ENCODE measurements around the gene RASSF7. TPM values are rescaled to one million over a fixed set of nuclear protein-coding genes. Genes with fewer than 3 reads are reported as not detected.

RASSF7 gene
- total and polyA plus RNA-seq, 5 donors from 2014 or later = 23.9 to 34.2 (median 31.4) TPM

DNA sequence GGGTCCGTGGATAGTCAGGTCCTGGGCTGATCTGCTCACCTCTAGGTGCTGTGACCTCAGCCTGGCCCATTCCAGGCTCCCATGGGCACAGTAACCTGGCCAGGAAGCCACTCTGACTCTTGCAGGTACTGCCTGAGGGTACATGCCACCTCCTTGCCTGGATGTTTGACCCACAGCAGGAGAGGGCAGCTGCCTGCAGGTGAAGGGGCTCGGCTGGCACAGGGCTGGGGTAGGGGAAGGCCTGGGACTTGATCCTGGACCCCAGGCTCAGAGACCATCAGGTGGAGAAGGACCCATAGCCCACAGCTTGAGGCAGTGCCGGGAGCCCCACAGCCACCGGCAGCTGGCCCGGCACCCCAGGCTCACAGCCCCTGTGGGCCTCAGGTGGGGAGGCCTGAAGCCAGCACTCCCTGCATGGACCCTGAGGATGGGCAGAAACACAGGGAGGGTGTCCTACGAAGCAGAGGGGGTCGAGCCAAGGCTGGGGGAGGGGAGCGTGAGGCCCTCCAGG lies 20.7 kb upstream of the RASSF7 start:
- Histone ChIP-seq H3K4me1 (ENCODE audit: control insufficient read depth, insufficient read depth, low read length, poor library complexity, severe bottlenecking) (peaks cover 31% of the 10 kb centered on the region), H3K36me3 (ENCODE audit: control insufficient read depth, insufficient read depth, low read length) (no peaks in the 10 kb centered on the region), H3K4me3 (ENCODE audit: low read depth, low read length) (no peak overlapping the region), H3K9me3 (ENCODE audit: control insufficient read depth in 2 of 2, low read length in 2 of 2) (no peaks in the 10 kb centered on the region), H3K27me3 (ENCODE audit: control insufficient read depth, insufficient read depth, low read length) (no peaks in the 10 kb centered on the region), H3K27ac (ENCODE audit: insufficient read depth, low read length, poor library complexity, severe bottlenecking) (no peak overlapping the region)
- Mint-ChIP-seq H3K9me3 (no peaks in the 10 kb centered on the region), H3K36me3 (peaks cover 3% of the 10 kb centered on the region), H3K4me1 (peaks cover 0 to 24% (median 11%) of the 10 kb centered on the region in 4 donors), H3K4me3 (no peak overlapping the region), H3K27ac (no peak overlapping the region), H3K27me3 (no peaks in the 10 kb centered on the region)
- DNase-seq = no peak
- no peak for ATAC-seq (ENCODE audit: low read depth in 2 of 2)

DNA sequence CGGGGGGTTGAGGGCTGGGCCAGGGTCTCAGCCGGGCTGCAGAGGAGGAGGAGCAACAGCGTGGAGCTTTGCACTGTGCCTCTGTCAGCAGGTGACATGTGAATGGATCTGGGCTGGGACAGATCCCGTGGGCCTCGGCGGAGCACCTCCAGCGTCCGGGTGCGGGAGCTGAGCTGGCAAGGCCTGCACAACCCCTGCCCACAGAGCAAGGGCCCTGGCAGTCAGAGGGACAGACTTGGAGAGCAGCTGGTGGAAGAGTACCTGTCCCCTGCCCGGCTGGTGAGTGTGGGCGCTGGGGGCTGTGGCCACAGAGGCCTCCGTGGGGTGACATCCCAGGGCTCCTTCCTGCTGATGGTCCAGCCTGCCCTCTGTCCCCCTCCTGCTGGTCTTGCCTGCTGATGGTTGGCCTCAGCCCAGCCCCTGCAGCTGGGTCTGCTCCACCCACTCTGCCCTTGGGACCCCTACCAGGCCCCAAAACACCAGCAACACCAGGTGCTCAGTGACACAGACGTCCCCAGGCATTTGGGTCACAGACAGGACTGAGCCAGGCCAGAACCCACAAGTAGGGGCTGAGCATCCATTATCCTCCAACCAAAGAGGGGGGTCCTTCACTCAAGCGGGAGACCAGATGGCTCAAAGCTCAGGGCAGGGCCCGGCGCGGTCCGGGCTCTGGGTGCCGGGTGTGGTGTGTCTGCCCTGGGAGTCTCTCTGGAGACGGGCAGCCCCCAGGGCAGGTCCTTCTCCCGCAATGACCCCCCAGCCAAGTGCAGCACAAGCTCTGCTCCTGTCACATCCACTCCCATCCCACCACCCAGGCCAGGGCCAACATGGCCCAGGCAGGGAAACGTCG lies 20.0 kb upstream of the RASSF7 start:
- H3K27me3 ChIP-seq (ENCODE audit: control insufficient read depth, insufficient read depth, low read length) = no peaks in the 10 kb centered on the region
- peaks cover 0 to 24% (median 11%) of the 10 kb centered on the region in 4 donors for H3K4me1 Mint-ChIP-seq
- H3K9me3 Mint-ChIP-seq = no peaks in the 10 kb centered on the region
- ATAC-seq (ENCODE audit: low read depth in 2 of 2) (no peak), DNase-seq (no peak)
- H3K27ac Mint-ChIP-seq = no peak overlapping the region
- H3K4me1 ChIP-seq (ENCODE audit: control insufficient read depth, insufficient read depth, low read length, poor library complexity, severe bottlenecking) = peaks cover 29% of the 10 kb centered on the region
- peaks cover 3% of the 10 kb centered on the region for H3K36me3 Mint-ChIP-seq
- H3K27me3 Mint-ChIP-seq = no peaks in the 10 kb centered on the region
- no peaks in the 10 kb centered on the region for H3K36me3 ChIP-seq (ENCODE audit: control insufficient read depth, insufficient read depth, low read length)
- no peaks in the 10 kb centered on the region for H3K9me3 ChIP-seq (ENCODE audit: control insufficient read depth in 2 of 2, low read length in 2 of 2)
- H3K4me3 ChIP-seq (ENCODE audit: low read depth, low read length) = no peak overlapping the region
- no peak overlapping the region for H3K27ac ChIP-seq (ENCODE audit: insufficient read depth, low read length, poor library complexity, severe bottlenecking)
- no peak overlapping the region for H3K4me3 Mint-ChIP-seq

DNA sequence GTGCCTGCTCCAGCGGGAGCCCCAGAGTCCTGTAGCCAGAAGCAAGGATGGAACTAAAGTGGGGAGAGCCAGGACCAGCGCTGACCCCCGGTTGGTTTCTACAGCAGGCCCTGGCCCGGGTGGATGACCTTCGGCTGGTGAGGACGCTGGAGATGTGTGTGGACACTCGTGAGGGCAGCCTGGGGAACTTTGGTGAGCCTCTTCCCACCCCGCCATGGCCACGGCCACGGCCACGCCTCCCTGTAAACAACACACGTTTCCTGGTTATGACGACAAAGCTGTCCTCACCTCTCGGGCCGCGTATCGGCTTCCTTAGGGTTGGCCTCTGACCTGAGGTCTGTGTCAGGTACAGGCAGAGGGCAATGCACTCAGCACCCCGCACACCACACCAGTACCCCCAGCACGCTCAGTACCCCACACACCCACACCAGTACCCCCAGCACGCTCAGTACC lies 19.3 kb upstream of the RASSF7 start:
- no peak overlapping the region for H3K27ac Mint-ChIP-seq
- DNase-seq (no peak), ATAC-seq (ENCODE audit: low read depth in 2 of 2) (no peak)
- H3K36me3 Mint-ChIP-seq = peaks cover 3% of the 10 kb centered on the region
- H3K4me3 Mint-ChIP-seq = no peak overlapping the region
- H3K27ac ChIP-seq (ENCODE audit: insufficient read depth, low read length, poor library complexity, severe bottlenecking) = no peak overlapping the region
- H3K4me1 ChIP-seq (ENCODE audit: control insufficient read depth, insufficient read depth, low read length, poor library complexity, severe bottlenecking) = peaks cover 22% of the 10 kb centered on the region
- no peaks in the 10 kb centered on the region for H3K9me3 ChIP-seq (ENCODE audit: control insufficient read depth in 2 of 2, low read length in 2 of 2)
- H3K9me3 Mint-ChIP-seq = no peaks in the 10 kb centered on the region
- H3K4me1 Mint-ChIP-seq = peaks cover 0 to 20% (median 9%) of the 10 kb centered on the region in 4 donors
- H3K4me3 ChIP-seq (ENCODE audit: low read depth, low read length) = no peak overlapping the region
- H3K27me3 ChIP-seq (ENCODE audit: control insufficient read depth, insufficient read depth, low read length) = no peaks in the 10 kb centered on the region
- H3K27me3 Mint-ChIP-seq = no peaks in the 10 kb centered on the region
- H3K36me3 ChIP-seq (ENCODE audit: control insufficient read depth, insufficient read depth, low read length) = no peaks in the 10 kb centered on the region

DNA sequence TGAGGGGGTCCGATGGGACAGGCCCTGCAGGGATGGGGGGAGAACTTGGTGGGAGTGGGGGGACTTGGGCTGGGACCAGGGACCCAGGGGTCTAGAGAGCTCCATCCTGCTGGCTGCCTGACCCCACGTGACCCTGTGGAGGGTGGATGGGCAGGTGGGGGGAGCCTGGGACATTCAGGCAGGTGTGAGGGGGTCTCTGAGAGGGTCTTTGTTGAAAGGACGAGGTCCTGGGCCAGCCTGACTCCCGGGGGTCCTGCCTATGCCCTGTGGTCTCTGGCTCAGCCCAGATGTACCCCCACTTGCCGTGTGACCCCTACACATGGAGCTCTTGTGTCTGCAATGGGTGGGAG lies 16.0 kb upstream of the RASSF7 start:
- H3K9me3 ChIP-seq (ENCODE audit: control insufficient read depth in 2 of 2, low read length in 2 of 2) = no peaks in the 10 kb centered on the region
- Mint-ChIP-seq H3K9me3 (no peaks in the 10 kb centered on the region), H3K4me3 (no peak overlapping the region), H3K27ac (no peak overlapping the region), H3K4me1 (no peaks in the 10 kb centered on the region), H3K27me3 (peaks cover 5% of the 10 kb centered on the region), H3K36me3 (peaks cover 3% of the 10 kb centered on the region)
- ATAC-seq (ENCODE audit: low read depth in 2 of 2) (no peak), DNase-seq (no peak)
- no peaks in the 10 kb centered on the region for H3K27me3 ChIP-seq (ENCODE audit: control insufficient read depth, insufficient read depth, low read length)
- no peak overlapping the region for H3K27ac ChIP-seq (ENCODE audit: insufficient read depth, low read length, poor library complexity, severe bottlenecking)
- H3K4me3 ChIP-seq (ENCODE audit: low read depth, low read length) = no peak overlapping the region
- H3K36me3 ChIP-seq (ENCODE audit: control insufficient read depth, insufficient read depth, low read length) = no peaks in the 10 kb centered on the region
- no peaks in the 10 kb centered on the region for H3K4me1 ChIP-seq (ENCODE audit: control insufficient read depth, insufficient read depth, low read length, poor library complexity, severe bottlenecking)

DNA sequence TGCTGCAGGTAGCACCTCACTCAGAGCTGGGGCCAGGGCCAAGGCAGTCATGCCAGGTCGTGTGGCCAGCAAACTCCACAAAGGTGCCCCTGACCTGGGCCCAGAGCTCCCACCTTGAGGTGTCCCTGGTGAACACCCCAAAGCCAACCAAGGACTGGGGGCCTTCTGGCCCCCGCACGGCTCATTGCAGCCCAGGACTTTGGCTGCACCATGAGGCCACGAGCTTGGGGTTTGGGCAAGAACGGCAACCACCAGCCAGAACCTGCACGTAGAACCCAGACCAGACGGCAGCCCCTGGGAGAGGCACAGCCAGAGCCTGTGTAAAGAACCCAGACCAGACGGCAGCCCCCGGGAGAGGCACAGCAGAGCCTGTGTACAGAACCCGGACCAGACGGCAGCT lies 15.6 kb upstream of the RASSF7 start:
- Mint-ChIP-seq H3K9me3 (no peaks in the 10 kb centered on the region), H3K4me1 (no peaks in the 10 kb centered on the region), H3K27me3 (peaks cover 5% of the 10 kb centered on the region), H3K27ac (peak overlapping the region in 1 of 3 donors; percentile 92), H3K36me3 (peaks cover 3% of the 10 kb centered on the region), H3K4me3 (no peak overlapping the region)
- Histone ChIP-seq H3K36me3 (ENCODE audit: control insufficient read depth, insufficient read depth, low read length) (no peaks in the 10 kb centered on the region), H3K4me1 (ENCODE audit: control insufficient read depth, insufficient read depth, low read length, poor library complexity, severe bottlenecking) (no peaks in the 10 kb centered on the region), H3K4me3 (ENCODE audit: low read depth, low read length) (no peak overlapping the region), H3K27me3 (ENCODE audit: control insufficient read depth, insufficient read depth, low read length) (no peaks in the 10 kb centered on the region), H3K27ac (ENCODE audit: insufficient read depth, low read length, poor library complexity, severe bottlenecking) (no peak overlapping the region), H3K9me3 (ENCODE audit: control insufficient read depth in 2 of 2, low read length in 2 of 2) (no peaks in the 10 kb centered on the region)
- ATAC-seq (ENCODE audit: low read depth in 2 of 2) (no peak), DNase-seq (no peak)

DNA sequence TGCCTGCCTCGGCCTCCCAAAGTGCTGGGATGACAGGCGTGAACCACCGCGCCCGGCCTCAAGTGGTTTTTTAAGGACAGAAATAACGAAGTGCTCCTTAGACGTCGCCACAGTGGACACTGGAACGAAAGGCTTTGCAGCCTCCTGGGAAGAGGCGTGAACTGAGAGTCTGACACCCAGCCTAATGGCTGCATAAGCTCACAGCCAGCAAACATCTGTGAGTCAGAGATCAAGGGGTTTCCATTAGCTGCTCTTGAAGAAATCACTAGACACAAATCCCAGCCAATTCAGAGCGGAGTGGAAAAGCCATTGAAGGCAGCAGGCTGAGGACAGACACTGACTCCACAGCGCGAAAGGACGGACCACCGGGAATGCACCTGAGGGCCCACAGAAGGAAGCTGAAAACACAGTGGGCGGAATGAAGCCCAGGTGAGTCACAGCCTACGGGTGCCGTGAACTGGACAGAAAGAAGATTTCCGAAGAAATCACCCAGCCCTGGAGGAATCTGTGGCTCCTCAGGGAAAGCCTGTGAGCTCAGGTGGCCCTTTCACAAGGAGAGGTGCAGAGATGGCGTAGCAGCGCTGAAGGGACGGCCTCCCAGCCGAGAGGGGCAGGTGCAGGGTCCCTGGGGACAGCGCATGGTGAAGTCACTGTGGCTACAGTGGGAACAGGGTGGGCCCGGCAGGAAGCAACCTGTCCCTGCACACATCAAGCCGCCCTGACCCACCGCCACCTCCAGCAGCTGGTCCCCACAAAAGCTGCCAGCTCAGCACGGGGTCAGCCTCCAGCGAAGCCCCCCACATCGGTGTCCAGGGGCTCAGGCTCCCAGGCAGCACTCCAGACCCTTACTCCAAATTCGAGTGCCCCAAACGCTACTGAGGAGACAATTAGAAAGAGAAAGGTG lies 11.8 kb upstream of the RASSF7 start:
- no peaks in the 10 kb centered on the region for H3K9me3 ChIP-seq (ENCODE audit: control insufficient read depth in 2 of 2, low read length in 2 of 2)
- Mint-ChIP-seq H3K9me3 (no peaks in the 10 kb centered on the region), H3K4me1 (no peaks in the 10 kb centered on the region), H3K27me3 (peaks cover 5% of the 10 kb centered on the region), H3K36me3 (no peaks in the 10 kb centered on the region), H3K4me3 (peak overlapping the region in 1 of 4 donors; percentile 58), H3K27ac (no peak overlapping the region)
- ATAC-seq (ENCODE audit: low read depth in 2 of 2) (no peak), DNase-seq (no peak)
- H3K27ac ChIP-seq (ENCODE audit: insufficient read depth, low read length, poor library complexity, severe bottlenecking) = no peak overlapping the region
- no peaks in the 10 kb centered on the region for H3K27me3 ChIP-seq (ENCODE audit: control insufficient read depth, insufficient read depth, low read length)
- H3K4me3 ChIP-seq (ENCODE audit: low read depth, low read length) = no peak overlapping the region
- peaks cover under 1% of the 10 kb centered on the region for H3K4me1 ChIP-seq (ENCODE audit: control insufficient read depth, insufficient read depth, low read length, poor library complexity, severe bottlenecking)
- H3K36me3 ChIP-seq (ENCODE audit: control insufficient read depth, insufficient read depth, low read length) = no peaks in the 10 kb centered on the region

DNA sequence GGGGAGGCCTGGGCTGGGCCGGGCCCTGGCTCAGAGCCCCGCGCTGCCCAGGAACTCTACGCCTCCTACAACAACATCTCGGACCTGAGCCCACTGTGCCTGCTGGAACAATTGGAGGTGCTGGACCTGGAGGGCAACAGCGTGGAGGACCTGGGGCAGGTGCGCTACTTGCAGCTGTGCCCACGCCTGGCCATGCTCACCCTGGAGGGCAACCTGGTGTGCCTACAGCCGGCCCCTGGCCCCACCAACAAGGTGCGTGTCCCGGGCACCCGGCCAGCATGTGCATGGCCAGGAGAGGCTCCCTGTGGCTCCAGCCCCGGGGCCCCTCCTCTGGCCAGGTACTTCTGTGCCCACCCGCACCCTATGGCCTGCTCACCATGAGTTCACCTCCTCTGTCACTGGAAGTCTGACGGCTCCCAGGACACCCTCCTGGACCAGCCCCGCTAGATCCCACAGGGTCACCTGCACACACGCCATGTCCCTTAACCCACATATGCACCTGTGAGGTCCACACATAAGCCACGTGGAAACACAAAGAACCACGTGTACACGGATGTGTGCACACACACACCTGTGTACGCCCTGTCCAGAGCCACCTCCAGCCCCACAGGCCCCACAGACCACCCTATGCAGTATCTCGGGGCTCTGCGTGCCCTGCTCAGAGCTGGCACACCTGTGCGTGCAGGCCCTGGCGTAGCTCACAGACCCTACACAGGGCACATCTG lies 10.6 kb upstream of the RASSF7 start:
- Mint-ChIP-seq H3K9me3 (no peaks in the 10 kb centered on the region), H3K4me3 (no peak overlapping the region), H3K4me1 (no peaks in the 10 kb centered on the region), H3K36me3 (no peaks in the 10 kb centered on the region), H3K27ac (no peak overlapping the region), H3K27me3 (peaks cover 5% of the 10 kb centered on the region)
- DNase-seq (no peak), ATAC-seq (ENCODE audit: low read depth in 2 of 2) (no peak)
- no peaks in the 10 kb centered on the region for H3K27me3 ChIP-seq (ENCODE audit: control insufficient read depth, insufficient read depth, low read length)
- no peaks in the 10 kb centered on the region for H3K36me3 ChIP-seq (ENCODE audit: control insufficient read depth, insufficient read depth, low read length)
- no peak overlapping the region for H3K4me3 ChIP-seq (ENCODE audit: low read depth, low read length)
- H3K4me1 ChIP-seq (ENCODE audit: control insufficient read depth, insufficient read depth, low read length, poor library complexity, severe bottlenecking) = peaks cover 10% of the 10 kb centered on the region
- H3K9me3 ChIP-seq (ENCODE audit: control insufficient read depth in 2 of 2, low read length in 2 of 2) = no peaks in the 10 kb centered on the region
- no peak overlapping the region for H3K27ac ChIP-seq (ENCODE audit: insufficient read depth, low read length, poor library complexity, severe bottlenecking)
